Right atrium auricular region (tissue), 2 donors: ENCODE data around the gene PCDH9. TPM values are rescaled to one million over a fixed set of nuclear protein-coding genes. Genes with fewer than 3 reads are reported as not detected.

Experiments
- DNase-seq: peaks from one replicate; pipeline ENCODE4 v3.0.0-alpha.2; 2019; ENCODE audit warnings: low spot score
- H3K27ac ChIP-seq, 2 donors: fragments of 200-600 bp; sonication (generic); 1 replicate in 1 of 2; 2 replicates in 1 of 2; pipeline ENCODE4 v1.5.1; 2016 to 2019
- H3K27me3 ChIP-seq, 2 donors: fragments of 200-600 bp; sonication (generic); one replicate each; pipeline versions ENCODE4 v1.5.1 to v1.6.0; 2017 to 2019
- H3K36me3 ChIP-seq: fragments of 200-600 bp; sonication (generic); one replicate; pipeline ENCODE4 v1.5.1; 2016
- H3K4me1 ChIP-seq, 2 donors: fragments of 200-600 bp; sonication (generic); one replicate each; pipeline versions ENCODE4 v1.5.1 to v1.6.0; 2017 to 2019
- H3K4me3 ChIP-seq, 2 donors: fragments of 200-600 bp; sonication (generic); 1 replicate in 1 of 2; 2 replicates in 1 of 2; pipeline ENCODE4 v1.5.1; 2017 to 2019; ENCODE audit warnings: mild to moderate bottlenecking in 1 of 2, moderate library complexity in 1 of 2
- H3K9me3 ChIP-seq, 2 donors: fragments of 200-600 bp; sonication (generic); one replicate each; pipeline ENCODE4 v1.5.1; 2019
- total RNA-seq, 2 donors: library from RNA; depleted of rRNA; stranded (reverse); fragments of >200 nt; gene quantifications; one replicate each; pipeline ENCODE4 v1.1.0, GENCODE V29; 2016
- TF ChIP-seq, protein P1 (sequence below), 2 donors: fragments of 200-600 bp; sonication (generic); IDR thresholded peaks; one replicate each; pipeline ENCODE4 v1.5.1; 2019; ENCODE audit warnings: antibody characterized with exemption in 2 of 2

The PCDH9 gene
- total RNA-seq, 2 donors from 2014 or later, result 19.4 to 28.7 TPM

DNA sequence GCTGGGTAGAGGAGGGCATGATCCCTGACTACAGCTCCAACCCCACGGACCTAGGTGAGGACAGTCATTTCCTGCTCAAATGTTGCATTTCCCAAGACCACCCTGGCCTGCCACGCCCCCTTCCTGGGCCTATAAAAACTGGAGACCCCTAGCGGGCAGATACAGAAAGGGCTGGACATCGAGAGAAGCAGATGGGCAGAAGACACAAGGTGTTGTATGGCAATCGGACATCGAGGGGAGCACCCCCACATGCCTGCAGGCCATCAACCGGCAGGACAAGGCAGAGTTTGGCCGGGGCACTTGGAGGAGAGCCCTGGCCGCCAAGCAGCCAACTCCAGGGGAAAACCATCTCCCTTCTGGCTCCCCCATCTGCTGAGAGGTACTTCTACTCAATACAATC, 746.4 kb downstream of the PCDH9 start:
- Histone ChIP-seq H3K4me1 (no peaks in the 10 kb centered on the region), H3K36me3 (no peaks in the 10 kb centered on the region), H3K27me3 (no peaks in the 10 kb centered on the region), H3K27ac (no peak overlapping the region), H3K4me3 (no peak overlapping the region), H3K9me3 (no peaks in the 10 kb centered on the region)
- TF ChIP-seq, protein P1, sequence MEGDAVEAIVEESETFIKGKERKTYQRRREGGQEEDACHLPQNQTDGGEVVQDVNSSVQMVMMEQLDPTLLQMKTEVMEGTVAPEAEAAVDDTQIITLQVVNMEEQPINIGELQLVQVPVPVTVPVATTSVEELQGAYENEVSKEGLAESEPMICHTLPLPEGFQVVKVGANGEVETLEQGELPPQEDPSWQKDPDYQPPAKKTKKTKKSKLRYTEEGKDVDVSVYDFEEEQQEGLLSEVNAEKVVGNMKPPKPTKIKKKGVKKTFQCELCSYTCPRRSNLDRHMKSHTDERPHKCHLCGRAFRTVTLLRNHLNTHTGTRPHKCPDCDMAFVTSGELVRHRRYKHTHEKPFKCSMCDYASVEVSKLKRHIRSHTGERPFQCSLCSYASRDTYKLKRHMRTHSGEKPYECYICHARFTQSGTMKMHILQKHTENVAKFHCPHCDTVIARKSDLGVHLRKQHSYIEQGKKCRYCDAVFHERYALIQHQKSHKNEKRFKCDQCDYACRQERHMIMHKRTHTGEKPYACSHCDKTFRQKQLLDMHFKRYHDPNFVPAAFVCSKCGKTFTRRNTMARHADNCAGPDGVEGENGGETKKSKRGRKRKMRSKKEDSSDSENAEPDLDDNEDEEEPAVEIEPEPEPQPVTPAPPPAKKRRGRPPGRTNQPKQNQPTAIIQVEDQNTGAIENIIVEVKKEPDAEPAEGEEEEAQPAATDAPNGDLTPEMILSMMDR (IDR thresholded peaks at IDR 0.05), result no peak
- DNase-seq, result no peak

DNA sequence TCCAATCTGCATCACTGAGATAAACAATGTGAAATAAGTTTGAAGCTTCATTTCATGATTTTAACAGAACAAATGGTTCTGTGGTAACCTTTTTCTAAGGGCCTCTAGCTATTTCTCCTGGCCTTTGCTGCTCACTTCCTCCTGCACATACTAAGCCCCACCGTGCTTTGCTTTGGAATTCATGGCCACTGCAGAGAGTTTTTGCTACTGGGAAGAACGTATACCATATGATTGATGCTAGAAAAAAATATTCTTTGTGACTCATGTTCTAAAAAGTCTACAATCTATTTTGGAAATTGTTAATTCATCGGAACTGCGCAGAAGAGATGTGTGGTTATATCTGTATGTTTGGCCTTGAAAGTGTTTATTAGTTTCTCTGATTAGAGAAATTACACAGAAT, 747.3 kb downstream of the PCDH9 start:
- DNase-seq, result no peak
- Histone ChIP-seq H3K4me3 (no peak overlapping the region), H3K36me3 (no peaks in the 10 kb centered on the region), H3K9me3 (no peaks in the 10 kb centered on the region), H3K27me3 (no peaks in the 10 kb centered on the region), H3K27ac (no peak overlapping the region), H3K4me1 (no peaks in the 10 kb centered on the region)
- TF ChIP-seq, protein P1 (IDR thresholded peaks at IDR 0.05), result no peak

DNA sequence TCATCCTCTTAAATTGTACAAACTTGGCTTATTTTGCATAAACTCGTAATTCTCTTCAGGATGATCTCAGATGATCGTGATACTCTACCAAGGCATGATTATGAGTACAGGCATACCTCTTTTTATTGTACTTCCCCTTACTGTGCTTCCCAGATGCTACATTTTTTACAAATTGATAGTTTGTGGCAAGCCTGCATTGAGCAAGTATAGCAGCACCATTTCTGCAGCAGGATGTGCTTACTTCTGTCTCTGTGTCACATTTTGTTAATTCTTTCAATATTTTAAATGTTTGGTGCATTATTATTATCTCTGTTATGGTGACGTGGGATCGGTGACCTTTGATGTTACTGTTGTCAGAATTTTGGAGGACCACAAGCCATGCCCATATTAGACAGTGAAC, 752.3 kb downstream of the PCDH9 start:
- H3K27me3 ChIP-seq, result no peaks in the 10 kb centered on the region
- no peak overlapping the region for H3K27ac ChIP-seq
- no peak for DNase-seq
- TF ChIP-seq, protein P1 (IDR thresholded peaks at IDR 0.05), result no peak
- no peaks in the 10 kb centered on the region for H3K36me3 ChIP-seq
- no peaks in the 10 kb centered on the region for H3K9me3 ChIP-seq
- no peak overlapping the region for H3K4me3 ChIP-seq
- H3K4me1 ChIP-seq, result no peaks in the 10 kb centered on the region

DNA sequence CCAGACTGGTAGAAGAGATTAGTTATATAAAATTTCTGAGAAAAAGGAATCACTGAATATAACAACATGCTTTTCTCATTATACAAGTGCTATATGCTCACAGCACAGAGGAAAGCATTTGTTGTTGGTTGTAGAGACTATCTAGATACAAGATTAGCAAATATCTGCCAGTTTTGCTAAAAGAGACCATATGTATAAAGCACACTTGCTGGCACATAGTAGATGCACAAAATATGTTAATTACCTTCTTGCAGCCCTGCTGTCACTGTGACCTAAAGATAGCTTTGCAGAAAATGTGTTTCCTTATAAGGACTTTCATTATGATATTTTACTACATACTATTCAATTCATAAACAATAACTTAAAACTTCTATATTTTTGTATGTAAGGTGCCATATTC, 755.1 kb downstream of the PCDH9 start:
- H3K9me3 ChIP-seq, result no peaks in the 10 kb centered on the region
- no peaks in the 10 kb centered on the region for H3K4me1 ChIP-seq
- TF ChIP-seq, protein P1 (IDR thresholded peaks at IDR 0.05), result no peak
- no peak for DNase-seq
- no peaks in the 10 kb centered on the region for H3K36me3 ChIP-seq
- no peaks in the 10 kb centered on the region for H3K27me3 ChIP-seq
- H3K4me3 ChIP-seq, result no peak overlapping the region
- no peak overlapping the region for H3K27ac ChIP-seq

DNA sequence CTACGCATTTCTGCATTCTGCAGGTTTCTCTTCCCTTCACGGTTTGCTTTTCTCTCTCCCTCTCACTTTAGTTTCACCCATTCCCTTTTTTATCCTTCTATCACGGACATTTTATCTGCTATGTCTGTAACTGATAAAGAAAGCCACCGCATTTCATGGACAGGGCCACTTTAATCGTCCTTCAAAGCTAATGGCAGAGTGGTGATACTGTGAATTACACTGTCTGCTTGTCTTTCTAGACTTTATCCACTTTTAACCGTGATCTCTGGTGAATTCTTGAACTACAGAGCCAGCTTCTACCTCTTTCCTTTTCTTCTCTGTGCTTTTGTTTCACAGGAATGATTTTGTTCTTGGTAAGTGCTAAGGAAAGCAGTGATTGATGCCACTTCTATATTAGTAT, 760.4 kb downstream of the PCDH9 start:
- Histone ChIP-seq H3K4me1 (no peaks in the 10 kb centered on the region), H3K27ac (no peak overlapping the region), H3K9me3 (no peaks in the 10 kb centered on the region), H3K36me3 (no peaks in the 10 kb centered on the region), H3K4me3 (no peak overlapping the region), H3K27me3 (no peaks in the 10 kb centered on the region)
- TF ChIP-seq, protein P1 (IDR thresholded peaks at IDR 0.05), result no peak
- DNase-seq, result no peak

DNA sequence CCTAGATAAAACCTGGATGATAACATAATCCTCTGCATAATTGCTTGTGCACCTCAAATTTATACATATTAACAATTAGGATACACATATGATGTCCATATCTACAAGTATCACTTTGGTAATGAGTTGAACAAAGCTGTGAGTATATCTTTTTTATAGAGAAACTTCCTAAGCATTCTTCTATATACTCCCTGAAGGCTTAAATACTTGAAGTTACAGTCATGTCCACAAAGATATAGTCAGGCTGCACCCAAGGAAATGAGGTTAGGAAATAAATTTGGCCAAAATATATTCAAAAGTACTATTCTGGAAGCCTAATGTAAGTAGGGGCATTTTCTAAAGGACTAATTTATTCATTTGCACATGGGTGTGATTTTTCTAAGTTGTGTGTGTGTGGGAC, 761.5 kb downstream of the PCDH9 start:
- Histone ChIP-seq H3K27ac (no peak overlapping the region), H3K36me3 (no peaks in the 10 kb centered on the region), H3K9me3 (no peaks in the 10 kb centered on the region), H3K27me3 (no peaks in the 10 kb centered on the region), H3K4me1 (no peaks in the 10 kb centered on the region), H3K4me3 (no peak overlapping the region)
- TF ChIP-seq, protein P1 (IDR thresholded peaks at IDR 0.05), result no peak
- no peak for DNase-seq
